Activated CD8-positive, alpha-beta memory T cell treated with anti-CD3 and anti-CD28 coated beads for 24 hours (primary cell): ENCODE results near the gene ZNF511.

Experiments used
- DNase-seq: peaks from one replicate; pipeline ENCODE4 v3.0.0-alpha.2; 2020

Gene ZNF511

GRCh38 chr10:133295426-133296320 lies 13.0 kb upstream of the ZNF511 start:
- no peak for DNase-seq

- DNase-seq: no peak
Observed at GRCh38 chr10:133297504-133297903, 11.2 kb upstream of the ZNF511 start.

GRCh38 chr10:133298466-133298865 lies 10.2 kb upstream of the ZNF511 start:
- DNase-seq: no peak

DNA sequence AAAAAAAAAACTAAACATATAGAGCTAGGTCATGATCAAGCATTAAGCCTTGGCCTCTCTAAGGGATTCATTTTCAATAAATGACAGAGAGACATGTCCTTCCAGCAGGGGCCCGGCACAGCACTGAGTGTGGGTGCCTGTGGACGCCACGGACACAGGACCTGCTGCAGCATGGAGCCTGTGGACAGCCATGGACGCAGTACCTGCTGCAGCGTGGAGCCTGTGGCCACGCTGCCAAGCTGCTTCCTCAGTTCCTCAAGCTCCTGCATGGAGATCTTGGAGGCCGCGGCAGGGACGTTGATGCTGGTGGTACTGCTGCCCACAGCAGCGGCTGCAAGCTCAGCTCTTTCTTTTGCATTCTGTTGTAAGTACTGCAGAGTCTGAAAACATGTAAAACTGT lies 9.5 kb upstream of the ZNF511 start:
- DNase-seq: no peak

GRCh38 chr10:133299738-133300137 lies 9.0 kb upstream of the ZNF511 start:
- DNase-seq: no peak

GRCh38 chr10:133302230-133302629 lies 6.5 kb upstream of the ZNF511 start:
- no peak for DNase-seq

- no peak for DNase-seq
Observed at GRCh38 chr10:133303206-133303605, 5.5 kb upstream of the ZNF511 start.

GRCh38 chr10:133306097-133306476 lies 2.6 kb upstream of the ZNF511 start:
- DNase-seq: no peak

DNA sequence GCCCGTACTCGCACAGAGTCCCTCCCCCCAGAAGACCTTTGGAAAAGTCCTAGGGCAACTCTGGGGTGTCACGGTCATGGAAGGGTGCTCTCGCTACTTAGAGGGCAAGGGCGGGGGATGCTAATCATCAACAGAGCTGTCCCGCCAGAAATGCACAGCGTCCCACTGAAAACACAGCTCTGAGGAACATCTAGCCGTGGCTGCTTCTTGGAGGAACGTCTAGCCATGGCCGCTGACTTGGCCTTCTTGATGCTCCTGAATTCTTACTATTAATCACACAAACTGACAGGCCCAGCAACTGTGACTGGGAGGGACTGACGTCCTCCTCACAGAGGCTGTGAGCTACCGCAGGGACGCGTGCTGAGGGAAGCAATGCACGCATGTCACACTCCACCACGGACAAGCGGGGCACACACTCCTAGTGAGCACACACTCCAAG lies 1.8 kb upstream of the ZNF511 start:
- DNase-seq: no peak

- peak; percentile 92 for DNase-seq
Observed at GRCh38 chr10:133307776-133308420, 816 bp upstream of the ZNF511 start.

GRCh38 chr10:133309100-133309719 lies 496 bp downstream of the ZNF511 start:
- no peak for DNase-seq

- no peak for DNase-seq
Observed at GRCh38 chr10:133309720-133310398, 1.1 kb downstream of the ZNF511 start.

DNA sequence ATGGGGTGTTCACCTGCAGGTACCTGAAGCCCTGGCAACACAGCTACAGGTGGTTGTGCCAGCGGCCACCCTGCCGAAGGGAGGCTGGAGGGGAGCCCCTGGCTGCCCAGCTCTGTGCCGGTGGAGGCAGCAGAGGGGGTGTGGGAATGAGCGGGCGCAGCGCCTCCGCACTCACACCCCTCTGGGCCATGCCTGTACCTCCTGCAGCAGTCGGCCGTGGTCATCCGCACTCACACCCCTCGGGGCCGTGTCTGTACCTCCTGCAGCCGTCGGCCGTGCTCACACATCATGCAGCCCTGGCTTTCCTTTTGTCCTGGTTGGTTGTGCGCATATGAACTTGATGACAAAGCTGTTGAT lies 1.7 kb downstream of the ZNF511 start:
- DNase-seq: no peak

DNA sequence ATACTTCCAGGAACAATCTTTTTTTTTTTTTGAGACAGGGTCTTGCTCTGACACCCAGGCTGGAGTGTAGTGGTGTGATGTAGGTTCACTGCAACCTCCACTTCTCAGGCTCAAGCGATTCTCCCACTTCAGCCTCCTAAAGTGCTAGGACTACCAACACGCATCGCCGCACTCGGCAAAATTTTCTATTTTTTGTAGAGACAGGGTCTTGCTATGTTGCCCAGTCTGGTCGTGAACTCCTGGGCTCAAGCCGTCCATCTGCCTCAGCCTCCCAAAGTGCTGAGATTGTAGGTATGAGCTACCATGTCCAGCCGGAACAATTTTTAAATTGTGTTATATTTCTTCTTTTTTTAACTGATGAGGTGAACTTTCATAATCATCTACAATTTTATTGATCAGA lies 2.1 kb downstream of the ZNF511 start:
- DNase-seq: no peak

- no peak for DNase-seq
Observed at GRCh38 chr10:133311570-133311969, 2.9 kb downstream of the ZNF511 start.

DNA sequence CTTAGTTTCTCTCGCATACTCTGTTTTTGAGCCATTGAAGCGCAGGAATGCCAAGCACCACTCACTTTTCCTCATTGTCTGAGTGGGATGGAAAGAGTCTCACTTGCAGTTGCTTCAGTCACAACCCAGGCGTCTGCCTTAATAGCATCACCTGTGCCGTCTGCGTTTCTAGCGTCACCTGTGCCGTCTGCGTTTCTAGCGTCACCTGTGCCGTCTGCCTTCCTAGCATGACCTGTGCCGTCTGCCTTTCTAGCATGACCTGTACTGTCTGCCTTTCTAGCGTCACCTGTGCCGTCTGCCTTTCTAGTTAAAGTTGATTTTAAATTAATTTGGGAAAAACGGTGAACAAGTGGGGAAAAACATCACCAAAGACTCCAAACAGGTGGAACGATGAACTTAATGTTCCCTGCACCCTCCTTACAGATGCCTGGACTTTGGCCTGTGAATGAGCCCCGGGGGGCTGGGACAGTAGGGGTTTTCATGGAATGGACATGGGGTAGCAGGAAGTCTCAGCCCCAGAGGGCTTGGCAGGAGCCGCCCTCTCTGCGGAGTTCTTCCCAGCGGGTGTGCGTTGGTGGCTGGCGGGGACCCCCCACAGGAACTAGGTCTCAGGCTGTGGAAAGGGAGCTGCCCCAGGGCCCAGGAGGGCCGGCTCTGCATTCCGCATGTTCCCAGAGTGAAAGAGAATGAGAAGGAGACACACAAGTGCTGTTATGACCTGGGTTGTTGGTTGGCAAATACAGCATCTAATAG lies 3.5 kb downstream of the ZNF511 start:
- DNase-seq: no peak

DNA sequence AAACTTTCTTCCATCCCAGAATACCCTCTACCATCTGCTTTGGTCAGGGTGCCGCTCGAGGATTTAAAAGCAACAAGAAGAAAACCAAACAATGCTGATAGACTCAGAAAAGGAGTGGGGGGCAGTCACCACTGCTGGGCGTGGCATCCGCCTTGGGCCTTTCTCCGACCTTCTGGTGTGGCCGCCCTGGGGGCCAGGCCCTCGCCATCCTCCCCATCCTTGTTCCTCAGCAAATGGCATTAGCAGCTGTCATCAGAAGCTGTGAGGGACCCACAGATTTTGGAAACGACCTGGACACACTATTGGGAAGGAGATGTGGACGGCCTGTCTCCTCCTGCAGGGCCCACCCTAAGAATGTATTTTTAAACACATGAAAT lies 4.0 kb downstream of the ZNF511 start:
- no peak for DNase-seq

DNA sequence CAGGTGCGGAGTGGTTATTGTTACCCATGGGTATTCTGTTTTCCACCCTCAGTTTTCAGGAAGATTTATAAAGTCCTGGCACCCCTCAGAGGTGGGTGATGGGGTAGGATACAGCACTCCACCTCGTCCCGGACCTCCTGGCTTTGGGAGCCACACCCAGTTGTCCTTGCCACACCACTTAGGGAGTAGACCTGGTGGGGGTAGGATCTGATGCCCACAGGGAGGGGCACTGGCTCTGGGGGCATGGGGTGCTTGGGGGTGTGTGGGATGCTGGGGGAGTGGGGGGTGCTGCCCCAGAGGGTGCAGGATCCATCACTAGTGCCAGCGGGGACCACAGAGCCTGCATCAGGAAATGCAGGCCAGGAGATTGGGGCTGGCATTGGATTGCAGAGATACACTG lies 4.5 kb downstream of the ZNF511 start:
- no peak for DNase-seq

DNA sequence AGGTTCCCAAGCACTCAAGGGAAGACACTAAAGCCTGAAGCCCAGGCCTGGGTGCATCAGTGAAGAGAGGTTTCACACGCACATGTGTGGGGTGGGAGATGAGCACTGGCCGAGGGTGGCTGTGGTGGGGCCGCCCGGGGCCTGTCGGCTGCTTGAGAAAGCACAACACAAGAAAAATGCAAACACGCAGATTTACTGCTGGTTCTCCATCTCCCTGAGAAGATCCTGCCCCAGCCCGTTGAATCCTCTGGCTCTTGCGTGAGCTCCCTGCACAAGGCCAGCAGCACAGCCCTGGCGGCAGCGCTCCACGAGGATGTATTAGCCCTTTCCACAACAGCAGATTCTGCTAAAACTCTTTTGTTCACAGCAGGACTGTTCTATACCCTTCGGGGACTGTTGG lies 6.2 kb downstream of the ZNF511 start:
- no peak for DNase-seq

DNA sequence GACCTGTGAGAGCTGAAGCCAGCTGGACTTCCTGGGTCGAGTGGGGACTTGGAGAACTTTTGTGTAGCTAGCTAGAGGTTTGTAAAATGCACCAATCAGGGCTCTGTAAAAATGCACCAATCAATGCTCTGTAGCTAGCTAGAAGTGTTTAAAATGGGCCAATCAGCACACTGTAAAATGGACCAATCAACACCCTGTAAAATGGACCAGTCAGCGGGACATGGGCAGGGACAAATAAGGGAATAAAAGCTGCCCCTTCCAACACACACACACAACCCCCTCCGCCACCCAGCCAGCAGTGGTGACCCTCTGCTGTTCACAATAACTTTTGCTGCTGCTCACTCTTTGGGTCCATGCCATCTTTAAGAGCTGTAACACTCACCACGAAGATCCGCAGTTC lies 7.1 kb downstream of the ZNF511 start:
- DNase-seq: no peak

GRCh38 chr10:133316266-133316665 lies 7.6 kb downstream of the ZNF511 start:
- DNase-seq: no peak

GRCh38 chr10:133316732-133317131 lies 8.0 kb downstream of the ZNF511 start:
- no peak for DNase-seq
